HG03095 (cell line): ENCODE data around the gene LARGE2.

Experiments
- ATAC-seq: cut with Tn5 transposase; IDR thresholded peaks from one replicate; pipeline ENCODE4 v1.9.1; 2021; ENCODE audit warnings: moderate library complexity; ENCODE audit not compliant: unreplicated experiment

Gene LARGE2

DNA sequence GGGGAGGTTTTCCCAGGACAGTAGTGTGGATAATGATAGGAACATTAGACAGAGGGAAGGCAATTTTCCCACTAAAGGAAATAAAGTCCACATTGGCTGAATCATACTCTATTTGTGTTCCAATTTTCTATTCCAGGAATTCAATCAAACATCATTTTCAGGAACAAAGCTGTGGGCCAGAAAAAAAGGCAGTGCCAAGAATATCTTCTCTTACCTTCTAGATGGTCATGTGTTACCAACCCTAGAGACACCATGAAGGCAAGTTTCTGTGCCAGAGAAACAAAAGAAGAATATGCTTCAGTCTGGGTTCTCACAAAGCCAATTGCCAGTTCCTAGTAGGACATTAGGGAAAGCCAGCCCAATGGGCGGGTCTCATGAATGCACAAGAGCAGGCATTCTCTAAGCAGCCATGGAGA is 27.5 kb downstream of the LARGE2 start:
- no peak for ATAC-seq

DNA sequence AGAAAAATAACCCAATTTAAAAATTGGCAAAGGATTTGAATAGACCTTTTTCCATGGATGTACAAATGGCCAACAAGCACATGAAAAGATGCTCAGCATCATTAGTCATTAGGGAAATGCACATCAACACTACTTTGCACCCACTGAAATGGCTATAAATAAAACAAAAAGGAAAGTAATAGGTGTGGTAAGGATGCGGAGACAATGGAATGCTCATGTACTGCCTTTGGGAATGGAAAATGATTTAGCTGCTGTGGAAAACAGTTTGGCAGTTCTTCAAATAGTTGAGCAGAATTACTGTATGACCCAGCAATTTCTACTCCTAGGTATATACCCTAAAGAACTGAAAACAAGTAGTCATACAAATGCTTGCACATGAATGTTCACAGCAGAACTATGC is 37.4 kb downstream of the LARGE2 start:
- no peak for ATAC-seq

DNA sequence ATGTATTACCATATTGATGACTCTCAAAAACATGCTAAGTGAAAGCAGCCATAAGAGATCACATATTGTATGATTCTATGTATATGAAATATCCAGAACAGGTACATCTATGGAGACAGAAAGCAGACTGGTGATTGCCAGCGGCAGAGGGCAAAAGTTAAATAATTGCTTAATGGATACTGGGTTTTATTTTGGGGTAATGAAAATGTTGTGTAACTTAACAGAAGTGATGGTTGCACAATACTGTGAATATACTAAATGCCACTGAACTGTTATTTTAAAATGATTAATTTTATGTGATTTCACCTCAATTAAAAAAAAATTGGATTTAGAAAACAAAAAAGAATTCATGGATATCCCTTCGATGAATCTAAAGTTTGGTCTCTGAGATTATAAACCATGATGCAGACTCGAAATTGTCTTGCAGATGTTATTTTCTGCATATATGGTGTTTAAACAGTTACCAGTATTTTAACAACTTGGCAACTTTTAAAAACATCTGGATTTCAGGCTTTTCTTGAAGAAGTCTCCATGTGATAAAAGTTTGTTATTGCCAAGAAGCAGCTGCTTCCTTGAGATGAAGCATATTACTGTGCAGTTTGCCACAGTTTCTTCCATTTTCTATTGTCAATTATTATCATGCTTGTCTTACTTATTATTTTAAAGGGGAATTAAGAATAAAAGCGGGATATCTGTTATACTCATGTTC is 38.1 kb downstream of the LARGE2 start:
- no peak for ATAC-seq

DNA sequence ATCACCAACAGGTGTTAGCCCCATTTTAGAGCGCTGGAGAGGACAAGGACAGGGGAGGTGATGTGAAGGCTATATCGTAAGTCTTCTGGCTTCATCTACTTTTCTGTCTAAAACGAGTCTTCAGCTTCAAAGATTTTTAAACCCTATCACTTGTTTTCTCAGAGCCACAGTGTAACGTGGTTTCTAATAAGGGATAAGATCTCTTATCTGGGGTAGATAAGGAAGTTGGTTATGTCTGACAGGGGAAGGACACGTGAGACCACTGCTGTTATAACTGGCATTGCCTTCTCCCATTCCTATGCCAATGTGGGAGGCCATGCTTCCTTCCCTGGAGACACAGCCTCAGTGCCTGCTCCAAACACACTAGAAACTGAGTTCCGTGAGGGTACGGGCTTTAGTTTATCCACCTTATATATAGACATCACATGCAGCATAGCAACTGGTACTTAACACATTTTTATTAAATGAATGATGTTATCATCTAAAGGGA is 39.3 kb downstream of the LARGE2 start:
- ATAC-seq = no peak

DNA sequence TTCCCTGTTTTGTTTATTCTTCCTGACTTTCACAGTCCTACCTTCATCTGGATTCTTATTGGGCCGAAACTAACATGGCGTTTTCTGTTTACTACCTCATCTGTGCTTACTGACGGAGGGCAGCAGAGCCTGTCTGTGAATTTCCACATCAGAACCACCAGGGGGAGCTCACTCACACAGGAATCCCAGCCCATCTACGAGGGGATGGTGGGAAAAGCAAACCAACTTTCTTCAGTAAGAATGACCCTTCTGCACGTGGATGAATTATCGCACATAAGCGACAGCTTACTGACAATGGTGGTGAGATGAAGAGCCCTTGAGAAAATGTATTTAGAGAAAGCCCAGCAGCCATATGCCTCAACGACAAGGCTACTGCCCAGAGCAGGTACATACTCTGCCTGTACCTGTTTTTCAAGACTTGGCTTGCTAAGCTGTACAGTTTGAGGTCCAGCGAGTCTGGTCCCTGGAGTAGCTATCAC is 42.5 kb downstream of the LARGE2 start:
- peak; percentile 74 for ATAC-seq

GRCh38 chr11:45967506-45967905 is 45.0 kb downstream of the LARGE2 start:
- no peak for ATAC-seq

DNA sequence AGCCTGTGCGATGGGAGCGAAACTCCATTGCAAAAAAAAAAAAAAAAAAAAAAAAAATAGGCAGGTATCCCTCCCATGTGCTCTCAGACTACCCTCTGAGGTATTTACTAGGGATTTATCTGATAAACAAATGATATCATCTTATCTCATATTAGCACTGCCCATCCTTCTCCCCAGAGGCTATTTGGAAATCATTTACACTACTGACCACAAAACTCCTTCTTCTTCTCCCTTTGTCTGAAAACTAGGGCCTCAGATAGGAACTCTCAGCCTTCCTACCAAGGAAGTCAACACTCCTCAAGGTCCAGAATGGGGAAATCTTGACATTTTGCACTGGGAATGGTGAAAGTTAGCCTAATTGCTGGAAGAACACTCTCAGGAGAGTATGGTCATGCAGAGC is 46.4 kb downstream of the LARGE2 start:
- no peak for ATAC-seq

DNA sequence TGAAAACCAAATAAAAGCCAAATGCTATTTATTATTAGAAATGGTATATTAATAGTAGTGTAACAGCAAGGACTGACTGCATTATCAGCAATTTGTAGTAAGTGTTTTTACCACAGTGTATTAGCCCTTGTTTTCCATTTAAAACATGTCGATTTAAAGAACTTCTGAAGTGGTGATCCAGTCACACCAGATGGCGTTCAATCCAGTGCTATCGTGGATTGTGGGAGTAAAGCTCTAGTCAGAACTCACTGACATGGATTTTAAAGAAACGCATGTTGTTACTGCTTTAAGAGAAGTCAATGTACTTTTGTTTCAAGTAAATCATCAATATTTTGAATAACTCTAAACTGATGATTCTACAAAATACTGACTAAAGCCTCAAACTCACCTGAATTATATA is 51.1 kb downstream of the LARGE2 start:
- no peak for ATAC-seq

DNA sequence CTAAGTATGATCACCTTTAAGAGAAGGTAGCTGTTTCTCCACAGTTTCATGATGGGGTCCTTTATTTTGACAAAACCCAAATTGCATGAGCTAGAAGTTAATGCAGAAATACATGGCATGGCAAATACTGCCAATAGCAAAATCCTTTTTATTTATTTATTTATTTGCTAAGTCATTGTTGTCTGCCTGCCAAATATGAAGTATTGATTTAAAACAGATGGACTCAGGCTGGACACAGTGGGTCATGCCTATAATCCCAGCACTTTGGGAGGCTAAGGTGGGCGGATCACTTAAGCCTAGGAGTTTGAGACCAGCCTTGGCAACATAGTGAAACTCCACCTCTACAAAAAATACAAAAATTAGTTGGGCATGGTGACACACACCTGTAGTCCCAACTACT is 52.4 kb downstream of the LARGE2 start:
- ATAC-seq = no peak
